ENCODE results near the gene RABAC1. TPM values are rescaled to one million over a fixed set of nuclear protein-coding genes. Genes with fewer than 3 reads are reported as not detected.

RABAC1 gene
- total and polyA plus RNA-seq, 10 of the 15 experiments (the other 5 are each of a cell fraction or from before 2014, with no cell fraction given) = 10.9 to 115 (median 49.2) TPM

DNA sequence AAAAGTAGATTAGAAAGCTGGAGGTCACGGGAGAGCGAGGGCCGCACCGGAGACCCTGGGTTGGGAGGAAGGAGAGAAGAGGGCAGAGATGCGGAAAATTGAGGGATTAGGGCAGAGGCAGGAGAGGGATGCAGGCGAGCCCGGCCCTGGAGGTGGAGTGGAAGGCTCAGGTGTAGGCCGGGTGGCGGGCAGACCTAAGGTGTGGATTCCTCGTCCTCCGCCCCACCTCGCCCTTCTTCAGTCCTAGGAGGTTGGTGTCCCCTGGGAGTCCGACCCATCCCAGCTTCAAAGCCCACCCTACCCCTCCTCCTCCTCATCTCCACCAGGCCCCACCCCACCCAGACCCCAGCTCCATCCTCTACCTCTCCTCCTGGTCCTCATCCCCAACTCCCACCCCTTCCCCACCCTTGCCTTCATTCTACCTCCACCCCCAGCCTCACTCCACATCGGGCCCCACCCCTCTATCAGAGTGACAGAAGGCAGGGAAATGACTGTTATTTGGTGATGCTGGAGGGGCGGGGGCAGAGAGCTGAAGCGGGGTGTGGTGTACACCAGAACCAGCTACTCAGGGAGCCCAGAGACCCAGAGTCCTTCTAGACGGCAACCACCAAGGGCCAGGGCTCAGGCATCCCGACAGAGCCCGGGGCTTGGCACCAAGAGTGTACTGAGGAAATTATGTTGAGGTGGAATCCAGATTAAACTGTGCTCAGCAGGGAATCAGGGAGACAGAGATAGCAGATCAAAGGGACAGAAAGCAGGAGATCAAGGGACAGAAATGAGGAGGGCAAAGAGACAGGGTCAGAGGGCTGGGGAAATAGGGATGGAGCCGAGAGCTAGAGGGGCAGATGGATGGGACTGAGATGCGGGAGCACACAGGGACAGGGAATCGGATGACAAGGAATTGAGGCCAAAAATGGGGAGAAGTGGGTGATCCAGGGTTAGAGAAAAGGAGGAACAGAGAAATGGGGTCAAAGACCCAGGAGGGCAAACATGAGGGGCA lies 37.2 kb downstream of the RABAC1 start:
- DNase-seq (ENCODE audit: low read depth, low spot score) = no peak
- H4K20me1 ChIP-seq (ENCODE audit: control insufficient read depth, insufficient read depth) = no peaks in the 10 kb centered on the region
- 0 out of 3 replicates have a peak, but pooled peaks have one; percentile 18 for ATAC-seq
- no peak overlapping the region for H3K4me2 ChIP-seq (ENCODE audit: control insufficient read depth, insufficient read depth)
- no peak overlapping the region for H3K4me3 ChIP-seq
- H3K9ac ChIP-seq (ENCODE audit: control insufficient read depth, insufficient read depth, low read length) = no peak overlapping the region
- no peaks in the 10 kb centered on the region for H3K79me2 ChIP-seq (ENCODE audit: control insufficient read depth, insufficient read depth, low read length)
- SMC1A ChIA-PET (ENCODE audit: uncharacterized antibody, unreplicated experiment) = no interaction called here
- H3K27me3 ChIP-seq (replicated peaks in 1 of 2; ENCODE audit: control insufficient read depth in 2 of 2, insufficient read depth in 2 of 2, low read length in 1 of 2) = peaks cover 0 to 4% of the 10 kb centered on the region in 2 experiments; a peak in 2 of 4 replicates
- intact Hi-C loops (cut with micrococcal nuclease; ENCODE audit: unreplicated experiment) = no loop called here
- RAD21 ChIA-PET (ENCODE audit: unreplicated experiment) = no interaction called here
- FAIRE-seq = no peak
- no peaks in the 10 kb centered on the region; the same call in 2 of the 3 replicates for H3K9me3 ChIP-seq (replicated peaks; ENCODE audit: control insufficient read depth, insufficient read depth, low read length)
- 44% methylated on average over 19 of the region's 22 CpGs for WGBS (ENCODE audit: insufficient coverage, insufficient replicate concordance, low lambda C conversion rate, missing lambda C conversion rate)
- TF ChIP-seq SMARCA5 (IDR thresholded peaks at IDR 0.05) = no peak
- no peak for TF ChIP-seq MTA3 (IDR thresholded peaks at IDR 0.05; ENCODE audit: borderline replicate concordance, low read length)
- TF ChIP-seq ZNF24 (IDR thresholded peaks at IDR 0.05) = no peak
- TF ChIP-seq, protein P1, sequence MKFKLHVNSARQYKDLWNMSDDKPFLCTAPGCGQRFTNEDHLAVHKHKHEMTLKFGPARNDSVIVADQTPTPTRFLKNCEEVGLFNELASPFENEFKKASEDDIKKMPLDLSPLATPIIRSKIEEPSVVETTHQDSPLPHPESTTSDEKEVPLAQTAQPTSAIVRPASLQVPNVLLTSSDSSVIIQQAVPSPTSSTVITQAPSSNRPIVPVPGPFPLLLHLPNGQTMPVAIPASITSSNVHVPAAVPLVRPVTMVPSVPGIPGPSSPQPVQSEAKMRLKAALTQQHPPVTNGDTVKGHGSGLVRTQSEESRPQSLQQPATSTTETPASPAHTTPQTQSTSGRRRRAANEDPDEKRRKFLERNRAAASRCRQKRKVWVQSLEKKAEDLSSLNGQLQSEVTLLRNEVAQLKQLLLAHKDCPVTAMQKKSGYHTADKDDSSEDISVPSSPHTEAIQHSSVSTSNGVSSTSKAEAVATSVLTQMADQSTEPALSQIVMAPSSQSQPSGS (IDR thresholded peaks at IDR 0.05; ENCODE audit: low read length) = no peak
- TF ChIP-seq POLR2AphosphoS5 (IDR thresholded peaks at IDR 0.05; ENCODE audit: low read length) = no peak
- TF ChIP-seq, protein P2, sequence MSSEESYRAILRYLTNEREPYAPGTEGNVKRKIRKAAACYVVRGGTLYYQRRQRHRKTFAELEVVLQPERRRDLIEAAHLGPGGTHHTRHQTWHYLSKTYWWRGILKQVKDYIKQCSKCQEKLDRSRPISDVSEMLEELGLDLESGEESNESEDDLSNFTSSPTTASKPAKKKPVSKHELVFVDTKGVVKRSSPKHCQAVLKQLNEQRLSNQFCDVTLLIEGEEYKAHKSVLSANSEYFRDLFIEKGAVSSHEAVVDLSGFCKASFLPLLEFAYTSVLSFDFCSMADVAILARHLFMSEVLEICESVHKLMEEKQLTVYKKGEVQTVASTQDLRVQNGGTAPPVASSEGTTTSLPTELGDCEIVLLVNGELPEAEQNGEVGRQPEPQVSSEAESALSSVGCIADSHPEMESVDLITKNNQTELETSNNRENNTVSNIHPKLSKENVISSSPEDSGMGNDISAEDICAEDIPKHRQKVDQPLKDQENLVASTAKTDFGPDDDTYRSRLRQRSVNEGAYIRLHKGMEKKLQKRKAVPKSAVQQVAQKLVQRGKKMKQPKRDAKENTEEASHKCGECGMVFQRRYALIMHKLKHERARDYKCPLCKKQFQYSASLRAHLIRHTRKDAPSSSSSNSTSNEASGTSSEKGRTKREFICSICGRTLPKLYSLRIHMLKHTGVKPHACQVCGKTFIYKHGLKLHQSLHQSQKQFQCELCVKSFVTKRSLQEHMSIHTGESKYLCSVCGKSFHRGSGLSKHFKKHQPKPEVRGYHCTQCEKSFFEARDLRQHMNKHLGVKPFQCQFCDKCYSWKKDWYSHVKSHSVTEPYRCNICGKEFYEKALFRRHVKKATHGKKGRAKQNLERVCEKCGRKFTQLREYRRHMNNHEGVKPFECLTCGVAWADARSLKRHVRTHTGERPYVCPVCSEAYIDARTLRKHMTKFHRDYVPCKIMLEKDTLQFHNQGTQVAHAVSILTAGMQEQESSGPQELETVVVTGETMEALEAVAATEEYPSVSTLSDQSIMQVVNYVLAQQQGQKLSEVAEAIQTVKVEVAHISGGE (CRISPR knock-in tag; IDR thresholded peaks at IDR 0.05) = no peak
- no peak for TF ChIP-seq TBL1XR1 (IDR thresholded peaks at IDR 0.05; ENCODE audit: low read depth, low read length)
- H3K27ac ChIP-seq (ENCODE audit: control insufficient read depth, insufficient read depth) = no peak overlapping the region
- CTCF ChIA-PET = no interaction called here
- no peaks in the 10 kb centered on the region for H3K36me3 ChIP-seq (ENCODE audit: control insufficient read depth in 2 of 2, insufficient read depth in 2 of 2, low read length in 1 of 2)
- no TSS peak for BruUV-seq (replicated peaks)
- peaks cover 2% of the 10 kb centered on the region; the same call in 1 of the 2 replicates for H3K4me1 ChIP-seq (ENCODE audit: control insufficient read depth, insufficient read depth, low read length)
- POLR2A ChIA-PET = interaction anchor here (0.6 to 1.2 kb wide), 2 partner anchors 46 to 49 kb away, joined by 3 to 4 read pairs; no protein-coding TSS in a partner anchor
- in situ Hi-C loops (cut with MboI) = no loop called here
- H2AFZ ChIP-seq (ENCODE audit: control insufficient read depth, low read depth, low read length) = no peak overlapping the region
